PC-9 (cell line): ENCODE measurements around the gene SNUPN. TPM values are rescaled to one million over a fixed set of nuclear protein-coding genes. Genes with fewer than 3 reads are reported as not detected.

ENCODE experiments used
- BruUV-seq: library from RNA; stranded (reverse); fragments of 400-500 nt; replicated peaks from 2 replicates; lab custom pipeline; 2021; lab: Mats Ljungman, UMichigan
- CTCF ChIA-PET: fragments of 300-600 bp; sonication (Branson Sonifier 250); formaldehyde crosslinking; loops from one replicate; lab custom pipeline; 2022; ENCODE audit warnings: antibody characterized with exemption; lab: Charles Lee
- POLR2A ChIA-PET: fragments of 300-600 bp; sonication (Branson Sonifier 250); formaldehyde crosslinking; loops from one replicate; lab custom pipeline; 2022; ENCODE audit warnings: antibody characterized with exemption; ENCODE audit not compliant: unreplicated experiment; lab: Charles Lee
- DNase-seq, 2 experiments: peaks; one replicate each; pipeline versions ENCODE4 v3.0.0 to v3.0.0-alpha.2; 2015 to 2022; ENCODE audit warnings: mixed read lengths in 1 of 2
- H2AFZ ChIP-seq: fragments of 200-600 bp; sonication (generic); 2 replicates; pipeline ENCODE4 v1.8.1; 2017; ENCODE audit warnings: antibody characterized with exemption
- H3F3A ChIP-seq: fragments of 200-600 bp; sonication (generic); 2 replicates; pipeline ENCODE4 v1.8.1; 2017; ENCODE audit warnings: antibody characterized with exemption, mild to moderate bottlenecking, low read depth; ENCODE audit not compliant: insufficient read depth
- H3K27ac ChIP-seq: fragments of 200-600 bp; sonication (generic); 2 replicates; pipeline ENCODE4 v1.6.1; 2016; ENCODE audit warnings: mixed run types
- H3K27me3 ChIP-seq: fragments of 200-600 bp; sonication (generic); 2 replicates; pipeline ENCODE4 v1.6.1; 2016; ENCODE audit warnings: low read depth, mixed run types; ENCODE audit not compliant: insufficient read depth
- H3K36me3 ChIP-seq: fragments of 200-600 bp; sonication (generic); 2 replicates; pipeline ENCODE4 v1.6.1; 2016; ENCODE audit warnings: low read depth, mixed run types
- H3K4me1 ChIP-seq: fragments of 200-600 bp; sonication (generic); replicated peaks from 2 replicates; pipeline ENCODE4 v1.6.1; 2016; ENCODE audit warnings: mixed run types; ENCODE audit not compliant: insufficient read depth
- H3K4me2 ChIP-seq: fragments of 200-600 bp; sonication (generic); 2 replicates; pipeline ENCODE4 v1.6.1; 2017; ENCODE audit warnings: mixed run types
- H3K4me3 ChIP-seq: fragments of 200-600 bp; sonication (generic); 2 replicates; pipeline ENCODE4 v1.6.1; 2016; ENCODE audit warnings: mixed run types
- H3K79me2 ChIP-seq: fragments of 200-600 bp; sonication (generic); 2 replicates; pipeline ENCODE4 v1.6.1; 2017; ENCODE audit warnings: low read depth, mixed run types
- H3K9me2 ChIP-seq: fragments of 200-600 bp; sonication (generic); 2 replicates; pipeline ENCODE4 v1.8.1; 2017; ENCODE audit warnings: mild to moderate bottlenecking; ENCODE audit not compliant: insufficient read depth
- H3K9me3 ChIP-seq: fragments of 200-600 bp; sonication (generic); 2 replicates; pipeline ENCODE4 v1.8.1; 2016; ENCODE audit warnings: low read depth; ENCODE audit not compliant: insufficient read depth
- H4K20me1 ChIP-seq: fragments of 200-600 bp; sonication (generic); 2 replicates; pipeline ENCODE4 v1.8.1; 2017; ENCODE audit not compliant: insufficient read depth
- EZH2 ChIP-seq: fragments of 200-600 bp; sonication (generic); IDR thresholded peaks from 2 replicates; pipeline ENCODE4 v1.8.0; 2017; ENCODE audit warnings: antibody characterized with exemption, low read depth
- intact Hi-C: fragments of 100-400 bp; cut with micrococcal nuclease; formaldehyde crosslinking; loops from one replicate; pipeline ENCODE4 v1.10.0; 2022; ENCODE audit not compliant: unreplicated experiment
- total RNA-seq: library from RNA; stranded (reverse); gene quantifications from 2 replicates; pipeline ENCODE4 v1.2.3, GENCODE V29; 2021
- TF ChIP-seq, protein P1 (sequence below): fragments of 200-600 bp; sonication (generic); conservative IDR thresholded peaks from 2 replicates; pipeline ENCODE4 v1.6.1; 2017; ENCODE audit warnings: mixed run types, antibody characterized with exemption, mild to moderate bottlenecking, moderate library complexity

Gene SNUPN
- total RNA-seq, 1 experiment from 2014 or later, result 40.0 TPM

DNA sequence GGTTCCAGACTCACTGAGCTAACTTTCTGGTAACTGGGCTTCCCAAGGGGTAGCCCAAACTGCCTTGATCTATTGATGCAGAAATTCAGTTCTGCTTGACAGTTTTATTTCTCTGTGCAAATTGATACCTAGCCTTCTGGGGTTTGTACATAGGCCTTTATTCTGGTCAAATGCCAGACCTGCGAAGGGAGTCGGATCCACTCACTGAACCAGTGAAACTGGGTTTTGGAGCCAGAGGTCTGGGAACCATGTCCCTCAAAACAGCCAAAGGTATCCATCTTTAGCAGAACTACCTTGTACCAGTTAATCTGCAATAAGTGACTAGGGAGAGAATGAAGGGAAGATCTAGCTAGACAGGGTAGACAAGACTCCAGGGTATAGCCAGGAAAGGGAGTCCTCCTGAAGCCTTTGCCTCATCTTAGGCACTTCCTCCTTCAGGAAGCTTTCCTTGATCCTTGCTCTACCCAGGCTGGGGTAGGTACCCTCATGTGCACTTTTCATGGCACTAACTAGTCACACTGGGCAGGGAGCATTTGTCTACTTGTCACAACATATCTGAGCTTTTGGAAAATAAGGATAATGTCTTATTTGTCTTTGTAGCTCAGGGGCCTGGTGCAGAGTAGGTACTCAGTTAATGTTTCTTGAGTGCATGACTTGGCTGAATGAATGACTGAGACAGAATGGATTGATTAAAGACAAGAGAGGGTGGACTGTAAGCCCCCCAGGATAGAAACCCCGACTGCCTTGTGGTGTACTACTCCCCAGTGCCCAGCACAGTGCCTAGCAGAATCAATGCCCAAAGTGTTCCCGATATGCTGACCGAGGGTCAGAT lies 20.8 kb upstream of the SNUPN start:
- CTCF ChIA-PET, result interaction anchor here (0.9 kb wide), 1 partner anchor 193 kb away, joined by 4 read pairs; no protein-coding TSS in a partner anchor

DNA sequence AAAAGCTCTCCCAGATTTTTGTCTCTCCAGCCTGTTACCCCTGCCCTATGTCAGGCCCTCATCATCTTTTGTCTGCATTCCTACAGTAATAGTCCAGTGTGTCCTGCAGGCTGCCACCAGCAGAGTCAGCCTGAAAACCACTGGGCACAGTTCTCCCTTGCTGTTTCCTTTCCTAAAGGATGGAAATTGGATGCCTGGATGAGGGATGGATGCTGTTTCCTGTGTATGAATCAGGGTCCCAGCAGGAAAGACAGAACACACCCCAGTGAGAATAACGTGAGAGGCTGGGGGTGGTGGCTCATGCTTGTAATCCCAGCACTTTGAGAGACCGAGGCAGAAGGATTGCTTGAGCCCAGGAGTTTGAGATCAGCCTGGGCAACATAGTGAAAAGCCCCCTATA lies 18.9 kb upstream of the SNUPN start:
- CTCF ChIA-PET, result no interaction called here
- no TSS peak for BruUV-seq

More for the DNA sequence above, 20.8 kb upstream of the SNUPN start:
- no peaks in the 10 kb centered on the region for H3K9me2 ChIP-seq
- peak overlapping the region; percentile 86 for H3K4me3 ChIP-seq
- peaks cover 7% of the 10 kb centered on the region for H4K20me1 ChIP-seq
- TF ChIP-seq EZH2, result no peak
- TF ChIP-seq, protein P1, sequence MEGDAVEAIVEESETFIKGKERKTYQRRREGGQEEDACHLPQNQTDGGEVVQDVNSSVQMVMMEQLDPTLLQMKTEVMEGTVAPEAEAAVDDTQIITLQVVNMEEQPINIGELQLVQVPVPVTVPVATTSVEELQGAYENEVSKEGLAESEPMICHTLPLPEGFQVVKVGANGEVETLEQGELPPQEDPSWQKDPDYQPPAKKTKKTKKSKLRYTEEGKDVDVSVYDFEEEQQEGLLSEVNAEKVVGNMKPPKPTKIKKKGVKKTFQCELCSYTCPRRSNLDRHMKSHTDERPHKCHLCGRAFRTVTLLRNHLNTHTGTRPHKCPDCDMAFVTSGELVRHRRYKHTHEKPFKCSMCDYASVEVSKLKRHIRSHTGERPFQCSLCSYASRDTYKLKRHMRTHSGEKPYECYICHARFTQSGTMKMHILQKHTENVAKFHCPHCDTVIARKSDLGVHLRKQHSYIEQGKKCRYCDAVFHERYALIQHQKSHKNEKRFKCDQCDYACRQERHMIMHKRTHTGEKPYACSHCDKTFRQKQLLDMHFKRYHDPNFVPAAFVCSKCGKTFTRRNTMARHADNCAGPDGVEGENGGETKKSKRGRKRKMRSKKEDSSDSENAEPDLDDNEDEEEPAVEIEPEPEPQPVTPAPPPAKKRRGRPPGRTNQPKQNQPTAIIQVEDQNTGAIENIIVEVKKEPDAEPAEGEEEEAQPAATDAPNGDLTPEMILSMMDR, result no peak
- intact Hi-C loops, result no loop called here
- peak overlapping the region; percentile 96 for H3K4me2 ChIP-seq
- H3F3A ChIP-seq, result peaks cover 19% of the 10 kb centered on the region
- no peaks in the 10 kb centered on the region for H3K36me3 ChIP-seq
- H2AFZ ChIP-seq, result peak overlapping the region; percentile 85
- H3K9me3 ChIP-seq, result no peaks in the 10 kb centered on the region
- BruUV-seq, result no TSS peak
- peaks cover 52% of the 10 kb centered on the region for H3K79me2 ChIP-seq
- POLR2A ChIA-PET, result interaction anchor here (0.6 to 1.4 kb wide), 5 partner anchors 23 to 279 kb away, joined by 3 to 7 read pairs (median 5); partner anchors contain the start of genes MAN2C1 and SIN3A
- H3K4me1 ChIP-seq, result peaks cover 50% of the 10 kb centered on the region
- no peak for DNase-seq
- H3K27me3 ChIP-seq, result no peaks in the 10 kb centered on the region
- peak overlapping the region; percentile 46 for H3K27ac ChIP-seq

DNA sequence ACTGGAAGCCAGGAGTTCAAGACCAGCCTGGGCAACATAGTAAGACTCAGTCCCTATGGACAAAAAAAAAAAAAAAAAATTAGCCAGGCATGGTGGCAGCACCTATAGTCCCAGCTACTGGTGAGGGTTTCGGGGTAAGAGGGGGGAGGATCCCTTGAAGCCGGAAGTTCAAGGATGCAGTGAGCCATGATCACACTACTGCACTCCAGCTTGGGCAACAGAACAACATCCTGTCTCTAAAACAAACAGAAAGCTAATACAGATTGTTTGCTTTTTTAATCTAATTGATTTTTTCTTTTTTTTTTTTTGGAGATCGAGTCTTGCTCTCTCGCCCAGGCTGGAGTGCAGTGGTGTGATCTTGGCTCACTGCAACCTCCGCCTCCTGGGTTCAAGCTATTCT lies 16.1 kb upstream of the SNUPN start:
- intact Hi-C loops, result loop anchor here (2.0 to 5.0 kb wide), 6 partner anchors 15 to 274 kb away; partner anchors contain the start of gene MAN2C1
- POLR2A ChIA-PET, result interaction anchor here (0.5 kb wide), 1 partner anchor 31 kb away, joined by 4 read pairs; no protein-coding TSS in a partner anchor

More for the DNA sequence above, 18.9 kb upstream of the SNUPN start:
- POLR2A ChIA-PET, result no interaction called here
- no peak for DNase-seq
- H3K9me2 ChIP-seq, result no peaks in the 10 kb centered on the region
- H3K4me1 ChIP-seq, result peaks cover 36% of the 10 kb centered on the region
- H3K36me3 ChIP-seq, result no peaks in the 10 kb centered on the region
- no peaks in the 10 kb centered on the region for H4K20me1 ChIP-seq
- H3K4me3 ChIP-seq, result no peak overlapping the region
- no peak for TF ChIP-seq EZH2
- peaks cover 39% of the 10 kb centered on the region for H3K79me2 ChIP-seq
- H3F3A ChIP-seq, result peaks cover 25% of the 10 kb centered on the region
- H3K9me3 ChIP-seq, result no peaks in the 10 kb centered on the region
- no peak overlapping the region for H3K27ac ChIP-seq
- no peaks in the 10 kb centered on the region for H3K27me3 ChIP-seq
- no peak overlapping the region for H2AFZ ChIP-seq
- intact Hi-C loops, result loop anchor here (5.0 kb wide), 2 partner anchors 137 to 277 kb away; partner anchors contain the start of gene MAN2C1
- no peak overlapping the region for H3K4me2 ChIP-seq

More for the DNA sequence above, 16.1 kb upstream of the SNUPN start:
- H3K4me1 ChIP-seq, result peaks cover 42% of the 10 kb centered on the region
- no peak for TF ChIP-seq EZH2
- TF ChIP-seq, protein P1, result no peak
- no TSS peak for BruUV-seq
- no peak for DNase-seq
- no peaks in the 10 kb centered on the region for H3K9me2 ChIP-seq
- H3K79me2 ChIP-seq, result peaks cover 44% of the 10 kb centered on the region
- no peak overlapping the region for H3K4me3 ChIP-seq
- no peaks in the 10 kb centered on the region for H3K27me3 ChIP-seq
- no peak overlapping the region for H3K27ac ChIP-seq
- CTCF ChIA-PET, result interaction anchor here (0.6 kb wide), 1 partner anchor 24 kb away, joined by 3 read pairs; no protein-coding TSS in a partner anchor
- H3K4me2 ChIP-seq, result no peak overlapping the region
- H2AFZ ChIP-seq, result no peak overlapping the region
- H3K9me3 ChIP-seq, result no peaks in the 10 kb centered on the region
- H3K36me3 ChIP-seq, result no peaks in the 10 kb centered on the region; the same call in 1 of the 2 replicates
- peaks cover 4% of the 10 kb centered on the region for H4K20me1 ChIP-seq
- H3F3A ChIP-seq, result peaks cover 26% of the 10 kb centered on the region
